Dermis microvascular lymphatic vessel endothelial cell (primary cell): Measurements from ENCODE around the gene TK1. TPM values are rescaled to one million over a fixed set of nuclear protein-coding genes. Genes with fewer than 3 reads are reported as not detected.
"Not testable (repeated sequence)": the region's sequence is repeated elsewhere in the genome, so short reads cannot be mapped to it uniquely, and the experiment has no call there.

Experiments used
- DNase-seq, 2 donors: peaks; one replicate each; pipeline versions ENCODE4 v3.0.0 to v3.0.0-alpha.2; 2010; ENCODE audit warnings: low read depth in 2 of 2
- total RNA-seq: library from RNA; depleted of rRNA; stranded (reverse); fragments of >200 nt; gene quantifications from 2 replicates; pipeline ENCODE4 v1.2.1, GENCODE V29; 2014

TK1 gene
- total RNA-seq, 1 donor from 2014 or later = 147 TPM

DNA sequence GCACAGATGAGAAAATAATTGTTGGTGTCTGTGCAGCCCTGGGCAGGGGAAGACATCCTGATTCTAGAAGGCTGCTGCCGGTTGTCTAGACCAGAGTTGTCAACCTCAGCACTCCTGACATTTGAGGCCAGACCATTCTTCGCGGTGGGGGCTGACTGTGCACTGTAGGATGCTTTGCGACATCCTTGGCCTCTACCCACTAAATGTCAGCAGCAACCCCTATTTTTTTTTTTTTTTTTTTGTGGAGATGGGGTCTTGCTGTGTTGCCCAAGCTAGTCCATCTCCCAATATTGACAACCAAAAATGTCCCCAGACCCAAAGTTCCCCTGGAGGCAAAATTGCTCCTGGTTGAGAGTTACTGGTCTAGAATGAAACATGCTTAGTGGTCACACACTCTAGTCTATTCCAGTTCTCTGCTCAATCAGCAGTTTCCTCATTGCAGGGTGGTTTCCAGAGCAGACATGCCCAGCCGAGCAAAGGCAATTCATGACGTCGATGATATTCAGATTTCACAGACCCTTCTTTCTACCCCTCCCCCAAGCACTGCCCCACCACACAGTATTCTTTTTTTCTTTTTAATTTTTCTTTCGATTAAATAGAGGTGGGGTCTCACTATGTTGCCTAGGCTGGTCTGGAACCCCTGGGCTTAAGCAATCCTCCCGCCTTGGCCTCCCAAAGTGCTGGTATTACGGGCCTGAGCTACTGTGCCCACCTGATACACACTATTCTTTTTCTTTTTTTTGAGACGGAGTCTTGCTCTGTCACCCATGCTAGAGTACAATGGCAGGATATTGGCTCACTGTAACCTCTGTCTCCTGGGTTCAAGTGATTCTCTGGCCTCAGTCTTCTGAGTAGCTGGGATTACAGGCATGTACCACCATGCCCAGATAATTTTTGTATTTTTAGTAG lies 31.7 kb downstream of the TK1 start:
- DNase-seq = no peak

GRCh38 chr17:78151514-78152008 lies 35.3 kb downstream of the TK1 start:
- DNase-seq = peak in 1 of 2 donors; percentile 49

- no peak for DNase-seq
These were observed 38.4 kb downstream of the TK1 start for GRCh38 chr17:78148286-78149016.

DNA sequence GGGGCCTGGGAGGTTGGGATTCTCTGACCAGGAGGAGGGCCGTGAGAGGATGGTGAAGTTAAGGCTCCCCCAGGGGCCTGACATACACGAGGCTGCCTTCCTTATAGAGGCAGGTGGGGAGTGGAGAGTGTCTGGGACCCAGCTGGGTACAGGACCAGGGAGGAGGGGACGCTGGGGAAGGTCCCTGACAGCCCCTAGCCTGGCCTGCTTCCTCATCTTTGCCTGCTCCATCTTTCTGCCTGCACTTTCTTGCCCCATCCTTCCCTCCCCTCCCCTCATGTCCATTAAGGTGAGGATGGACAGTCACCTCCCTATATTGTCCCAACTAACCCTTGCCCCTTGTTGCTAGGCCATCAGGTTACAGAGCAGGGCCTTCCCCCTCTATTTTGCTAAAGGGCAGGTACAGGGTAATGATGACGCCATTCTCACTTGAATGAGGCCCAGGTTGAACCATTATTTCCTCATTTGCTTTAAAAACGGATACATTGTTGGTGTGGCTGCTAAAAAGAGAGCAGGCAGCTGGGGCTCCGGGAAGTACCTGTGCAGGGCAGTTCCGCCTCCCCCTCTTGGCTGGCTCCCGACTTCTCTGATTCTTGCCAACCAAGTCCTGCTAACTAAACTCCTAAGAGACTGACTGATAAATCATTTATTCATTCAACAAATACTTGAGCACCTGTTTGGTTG lies 39.4 kb downstream of the TK1 start:
- no peak for DNase-seq

DNA sequence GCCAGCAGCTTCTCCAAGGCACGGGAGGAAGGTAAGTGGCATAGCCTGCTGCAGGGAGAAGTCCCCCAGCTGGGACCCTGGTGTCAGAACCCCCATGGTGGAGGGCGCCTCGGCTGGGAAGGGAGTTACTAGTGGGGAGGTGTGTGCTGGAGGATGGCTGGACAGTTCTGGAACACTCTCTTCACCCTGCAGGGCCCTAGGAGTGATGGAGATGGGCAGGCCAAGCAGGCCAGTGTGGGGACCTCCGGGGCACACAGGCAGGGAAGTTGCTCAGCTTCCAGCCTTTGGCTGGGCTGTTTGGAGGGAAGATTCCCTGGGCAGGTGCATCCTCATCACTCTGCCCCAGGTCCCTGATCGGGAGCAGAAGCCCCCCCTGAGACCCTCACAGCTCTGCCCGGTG lies 40.0 kb downstream of the TK1 start:
- no peak for DNase-seq

DNA sequence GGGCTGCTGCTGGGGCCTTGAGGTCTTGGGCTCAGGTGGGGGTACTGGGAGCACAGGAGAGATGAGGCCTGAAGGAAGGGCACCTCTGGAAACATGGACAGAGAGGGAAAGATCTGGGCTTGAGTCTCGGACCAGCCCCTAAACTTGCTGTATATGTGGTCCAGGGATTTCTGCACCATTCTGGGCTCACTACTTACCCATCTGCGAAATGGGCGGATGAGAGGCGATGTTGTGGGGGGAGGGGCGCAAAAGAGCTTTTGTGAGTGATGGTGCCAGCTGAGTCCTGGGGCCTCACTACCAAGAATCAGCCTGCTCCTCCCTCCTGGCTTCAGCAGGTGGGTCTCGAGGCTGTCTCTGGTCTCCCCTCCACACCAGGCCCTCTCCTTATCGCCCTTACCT lies 40.4 kb downstream of the TK1 start:
- DNase-seq = no peak

GRCh38 chr17:78144736-78145641 lies 41.9 kb downstream of the TK1 start:
- DNase-seq = no peak

DNA sequence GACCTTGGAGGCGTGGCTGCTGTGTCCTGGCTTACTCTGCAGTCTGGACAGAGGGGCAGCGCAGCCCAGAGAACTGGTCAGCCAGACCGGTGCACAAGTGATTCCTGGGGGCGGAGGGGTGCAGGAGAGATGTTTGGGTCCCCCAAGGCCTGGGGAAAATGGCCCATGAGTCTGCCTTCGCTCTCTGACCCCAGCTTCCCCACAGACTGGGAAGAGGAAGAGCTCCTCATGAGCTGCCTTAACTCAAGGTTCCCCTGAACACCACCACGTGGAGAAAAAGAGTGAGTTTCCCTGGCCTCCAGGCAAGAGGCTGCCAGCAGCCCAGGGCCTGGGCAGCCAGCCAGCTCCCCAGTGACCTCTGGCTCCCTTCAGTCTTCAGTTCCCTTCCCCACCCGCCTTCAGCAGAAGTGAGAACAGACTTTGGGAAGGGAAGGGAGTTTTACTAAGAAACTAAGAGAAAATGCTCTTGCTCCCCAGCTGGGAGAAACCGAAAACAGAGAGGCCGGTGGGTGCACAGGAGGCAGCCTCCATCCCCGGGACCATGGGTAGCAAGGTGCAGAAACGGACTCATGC lies 42.6 kb downstream of the TK1 start:
- peak in 1 of 2 donors; percentile 77 for DNase-seq

DNA sequence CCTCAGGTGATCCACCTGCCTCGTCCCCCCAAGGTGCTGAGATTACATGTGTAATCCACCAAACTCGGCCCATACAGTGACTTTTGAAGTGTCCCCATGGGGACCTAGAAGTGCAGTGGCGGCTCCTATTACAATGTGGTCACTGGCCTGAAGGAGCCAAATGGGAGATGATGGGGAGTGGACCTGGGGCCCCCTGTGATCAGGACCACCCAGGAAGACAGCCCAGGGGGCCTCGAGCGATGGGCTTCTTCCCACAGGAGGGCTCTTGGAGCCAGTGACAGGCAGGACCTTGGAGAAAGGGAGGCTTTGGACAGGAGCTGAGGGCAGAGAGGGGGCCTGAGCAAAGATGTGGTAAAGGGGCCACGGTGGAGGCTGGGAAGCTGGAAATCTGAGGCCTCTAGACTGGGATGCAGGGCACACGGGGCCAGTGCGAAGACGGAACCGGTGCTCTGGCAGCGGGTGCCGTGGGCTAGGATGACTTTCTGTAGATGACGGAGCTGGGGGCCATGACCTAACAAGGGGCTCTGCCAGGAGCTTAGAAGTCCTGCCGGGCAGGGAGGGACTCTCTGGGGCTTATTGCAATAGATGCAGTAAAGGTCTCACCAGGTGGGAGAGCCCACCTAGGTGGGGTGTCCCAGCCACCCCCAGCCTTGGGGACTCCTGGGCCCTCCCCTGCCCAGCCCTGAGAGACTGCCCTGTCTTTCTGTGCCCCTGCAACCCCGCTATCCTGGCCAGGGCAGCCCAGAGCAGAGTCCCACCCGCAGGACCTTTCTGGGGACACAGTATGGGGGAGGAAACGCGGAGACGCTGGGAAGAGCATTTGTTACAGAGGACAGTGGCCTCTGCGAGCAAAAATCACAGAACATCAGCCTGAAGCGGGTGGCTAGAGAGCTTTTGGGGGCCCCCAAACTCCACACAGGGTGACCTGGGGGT lies 43.4 kb downstream of the TK1 start:
- DNase-seq = no peak

DNA sequence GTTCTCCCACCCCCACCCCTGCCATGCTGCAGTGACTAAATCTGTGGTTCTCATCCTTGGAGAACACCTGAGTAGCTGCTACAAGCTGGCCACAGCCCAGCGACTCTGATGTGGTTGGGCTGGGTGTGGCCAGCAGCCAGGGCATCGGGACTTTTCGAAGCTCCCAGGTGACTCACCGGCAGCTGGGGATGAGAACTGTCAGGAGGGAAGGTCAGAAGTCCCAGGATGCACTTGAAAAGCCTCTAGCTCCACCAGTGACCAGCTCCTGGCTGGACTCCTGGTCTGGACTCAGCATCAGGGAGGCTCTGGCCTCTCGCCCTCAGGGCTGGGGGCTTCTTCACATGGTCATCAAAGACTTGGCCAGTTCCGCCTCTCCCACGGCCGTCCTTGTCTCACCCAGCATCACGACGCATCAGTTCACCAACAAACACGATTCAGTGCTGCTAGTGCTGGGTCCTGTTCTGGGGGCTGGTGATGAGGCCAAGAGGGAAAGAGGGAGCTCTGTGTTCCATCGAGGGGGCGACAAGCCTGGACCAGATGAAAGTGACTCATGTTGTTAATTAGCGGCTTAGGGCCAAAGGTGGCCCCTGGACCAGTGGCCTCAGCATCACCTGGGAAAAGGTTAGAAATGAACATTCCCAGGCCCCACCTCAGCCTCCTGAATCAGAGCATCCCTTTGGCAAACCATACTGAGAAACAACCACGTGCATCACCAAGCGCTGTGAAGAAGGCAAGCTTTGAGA lies 44.6 kb downstream of the TK1 start:
- peak in 1 of 2 donors; percentile 42 for DNase-seq

GRCh38 chr17:78141437-78142118 lies 45.3 kb downstream of the TK1 start:
- DNase-seq = no peak

GRCh38 chr17:78140169-78141051 lies 46.4 kb downstream of the TK1 start:
- DNase-seq = peak; percentile 88 to 95

- not testable (repeated sequence) for DNase-seq
These were observed 47.0 kb downstream of the TK1 start for GRCh38 chr17:78139861-78140168.

GRCh38 chr17:78138204-78139060 lies 48.4 kb downstream of the TK1 start:
- no peak for DNase-seq

- no peak for DNase-seq
These were observed 49.3 kb downstream of the TK1 start for GRCh38 chr17:78137392-78138203.
